H1 (cell line): ENCODE measurements around the gene TVP23A. TPM values are rescaled to one million over a fixed set of nuclear protein-coding genes. Genes with fewer than 3 reads are reported as not detected.

Source experiments
- CTCF ChIA-PET: fragments of 300-600 bp; sonication (Branson Sonifier 250); formaldehyde crosslinking; loops from one replicate; lab custom pipeline; 2021; ENCODE audit not compliant: partially characterized antibody; lab: Charles Lee
- POLR2A ChIA-PET: fragments of 300-600 bp; sonication (Branson Sonifier 250); formaldehyde crosslinking; loops from one replicate; lab custom pipeline; 2021; ENCODE audit warnings: inconsistent platforms; ENCODE audit not compliant: partially characterized antibody; lab: Charles Lee
- DNase-seq, 2 experiments: peaks; one replicate each; pipeline versions ENCODE4 v3.0.0 to v3.0.0-alpha.2; 2010 to 2022; ENCODE audit warnings: low spot score in 2 of 2, low read depth in 1 of 2, mixed read lengths in 1 of 2
- FAIRE-seq: peaks from 2 replicates; lab custom pipeline; 2011; peaks lifted over from hg19 to GRCh38; lab: Jason Lieb, UNC
- H2AFZ ChIP-seq: 2 replicates; pipeline ENCODE4 v1.8.1; 2012; ENCODE audit warnings: low read length, inconsistent platforms
- H2AK5ac ChIP-seq: 2 replicates; pipeline ENCODE4 v1.6.1; 2013; ENCODE audit warnings: low read depth, low read length
- H2BK120ac ChIP-seq: replicated peaks from 2 replicates; pipeline ENCODE3; 2013; ENCODE audit warnings: low read depth, low read length, inconsistent platforms
- H2BK12ac ChIP-seq: 2 replicates; pipeline ENCODE4 v1.6.1; 2013; ENCODE audit warnings: low read depth, low read length
- H2BK15ac ChIP-seq: 2 replicates; pipeline ENCODE4 v1.6.1; 2013; ENCODE audit warnings: low read length
- H2BK20ac ChIP-seq: 2 replicates; pipeline ENCODE4 v1.6.1; 2013; ENCODE audit warnings: low read length
- H2BK5ac ChIP-seq: 2 replicates; pipeline ENCODE4 v1.6.1; 2013; ENCODE audit warnings: low read depth, low read length
- H3K14ac ChIP-seq: 2 replicates; pipeline ENCODE4 v1.6.1; 2013; ENCODE audit warnings: inconsistent platforms; ENCODE audit not compliant: insufficient read length
- H3K18ac ChIP-seq: 2 replicates; pipeline ENCODE4 v1.6.1; 2013; ENCODE audit warnings: low read length; ENCODE audit errors: extremely low read depth
- H3K23ac ChIP-seq: 2 replicates; pipeline ENCODE4 v1.6.1; 2013; ENCODE audit warnings: inconsistent platforms; ENCODE audit not compliant: insufficient read length
- H3K23me2 ChIP-seq: 2 replicates; pipeline ENCODE4 v1.6.1; 2013; ENCODE audit warnings: low read depth, low read length
- H3K27ac ChIP-seq: 2 replicates; pipeline ENCODE4 v1.6.1; 2011; ENCODE audit warnings: low read depth, low read length, inconsistent platforms
- H3K27me3 ChIP-seq, 4 experiments: replicated peaks in 1 of 4; 1 replicate in 1 of 4; 2 replicates in 3 of 4; pipeline versions ENCODE4 v1.6.1 to v1.8.1; 2011 to 2013; ENCODE audit warnings: low read length in 3 of 4, mild to moderate bottlenecking in 3 of 4, inconsistent platforms in 2 of 4, mixed read lengths in 2 of 4, moderate library complexity in 1 of 4; ENCODE audit not compliant: control insufficient read depth in 3 of 4, insufficient read depth in 3 of 4; ENCODE audit errors: extremely low read depth in 1 of 4
- H3K36me3 ChIP-seq, 4 experiments: 2 replicates each; pipeline versions ENCODE4 v1.6.1 to v1.8.1; 2011 to 2013; ENCODE audit warnings: mild to moderate bottlenecking in 4 of 4, low read length in 3 of 4, moderate library complexity in 2 of 4, control low read depth in 1 of 4, inconsistent platforms in 1 of 4; ENCODE audit not compliant: insufficient read depth in 4 of 4, control insufficient read depth in 2 of 4
- H3K4ac ChIP-seq: replicated peaks from 2 replicates; pipeline ENCODE3; 2013; ENCODE audit warnings: low read length, low read depth, mixed read lengths, inconsistent platforms; ENCODE audit not compliant: insufficient read length
- H3K4me1 ChIP-seq, 4 experiments: replicated peaks in 1 of 4; 1 replicate in 1 of 4; 2 replicates in 3 of 4; pipeline versions ENCODE4 v1.6.1 to v1.8.1; 2011 to 2013; ENCODE audit warnings: low read length in 3 of 4, inconsistent platforms in 2 of 4, mixed read lengths in 1 of 4; ENCODE audit not compliant: insufficient read depth in 4 of 4, control insufficient read depth in 3 of 4
- H3K4me2 ChIP-seq, 2 experiments: 2 replicates each; pipeline versions ENCODE4 v1.6.1 to v1.8.1; 2011 to 2013; ENCODE audit warnings: low read depth in 2 of 2, low read length in 2 of 2, control low read depth in 1 of 2, inconsistent platforms in 1 of 2, mild to moderate bottlenecking in 1 of 2; ENCODE audit not compliant: insufficient read depth in 1 of 2
- H3K4me3 ChIP-seq, 4 experiments: fragments of 200-600, 300-600 bp in 1 of 4; sonication (generic), shearing (Covaris generic), sonication (Bioruptor Twin) in 1 of 4; 2 replicates each; pipeline versions ENCODE4 v1.5.1 to v1.8.1; 2011 to 2016; ENCODE audit warnings: low read length in 4 of 4, low read depth in 3 of 4, control low read depth in 2 of 4, inconsistent platforms in 2 of 4, mild to moderate bottlenecking in 2 of 4, mixed read lengths in 1 of 4, moderate library complexity in 1 of 4; ENCODE audit not compliant: insufficient read depth in 2 of 4; ENCODE audit errors: extremely low read depth in 1 of 4
- H3K56ac ChIP-seq: replicated peaks from 2 replicates; pipeline ENCODE3; 2013; ENCODE audit warnings: low read depth, mild to moderate bottlenecking, mixed read lengths, low read length, inconsistent platforms; ENCODE audit not compliant: insufficient read length
- H3K79me1 ChIP-seq: 2 replicates; pipeline ENCODE4 v1.6.1; 2013; ENCODE audit warnings: low read depth, low read length, control low read depth
- H3K79me2 ChIP-seq, 2 experiments: 2 replicates each; pipeline versions ENCODE4 v1.6.1 to v1.8.1; 2012 to 2013; ENCODE audit warnings: low read length in 2 of 2, mild to moderate bottlenecking in 2 of 2, inconsistent platforms in 1 of 2; ENCODE audit not compliant: insufficient read depth in 2 of 2, control insufficient read depth in 1 of 2
- H3K9ac ChIP-seq, 4 experiments: replicated peaks in 1 of 4; 1 replicate in 1 of 4; 2 replicates in 3 of 4; pipeline versions ENCODE4 v1.6.1 to v1.8.1; 2011 to 2013; ENCODE audit warnings: low read depth in 3 of 4, low read length in 3 of 4, control low read depth in 2 of 4, mild to moderate bottlenecking in 2 of 4, moderate library complexity in 2 of 4, inconsistent platforms in 1 of 4; ENCODE audit errors: extremely low read depth in 1 of 4
- H3K9me3 ChIP-seq, 2 experiments: 2 replicates each; pipeline versions ENCODE4 v1.6.1 to v1.8.1; 2012 to 2013; ENCODE audit warnings: mild to moderate bottlenecking in 2 of 2, moderate library complexity in 2 of 2, control low read depth in 1 of 2, inconsistent platforms in 1 of 2, low read depth in 1 of 2, low read length in 1 of 2, mixed read lengths in 1 of 2; ENCODE audit not compliant: insufficient read depth in 2 of 2
- H4K20me1 ChIP-seq, 2 experiments: replicated peaks in 1 of 2; 2 replicates each; pipeline versions ENCODE3 to v1.8.1; 2011 to 2013; ENCODE audit warnings: inconsistent platforms in 2 of 2, low read length in 2 of 2, mild to moderate bottlenecking in 1 of 2; ENCODE audit not compliant: insufficient read depth in 2 of 2, control insufficient read depth in 1 of 2
- H4K5ac ChIP-seq: 2 replicates; pipeline ENCODE4 v1.6.1; 2013; ENCODE audit warnings: low read length, low read depth, mixed read lengths, inconsistent platforms; ENCODE audit not compliant: insufficient read length
- H4K8ac ChIP-seq: 2 replicates; pipeline ENCODE4 v1.8.0; 2013; ENCODE audit warnings: mild to moderate bottlenecking, moderate library complexity, low read length, inconsistent platforms; ENCODE audit not compliant: insufficient read depth; ENCODE audit errors: extremely low read depth
- H4K91ac ChIP-seq: replicated peaks from 2 replicates; pipeline ENCODE3; 2013; ENCODE audit warnings: low read length, mixed read lengths, inconsistent platforms; ENCODE audit not compliant: insufficient read length
- CEBPB ChIP-seq: IDR thresholded peaks from 2 replicates; pipeline ENCODE4 v1.6.1; 2012; ENCODE audit warnings: low read depth, low read length
- CHD1 ChIP-seq: IDR thresholded peaks from 2 replicates; pipeline ENCODE4 v1.6.1; 2012; ENCODE audit warnings: low read depth, low read length, improper control_type of control experiment
- HDAC6 ChIP-seq: IDR thresholded peaks from one replicate; pipeline ENCODE4 v1.7.1; 2012; ENCODE audit warnings: low read depth, mild to moderate bottlenecking, inconsistent platforms, low read length, moderate library complexity
- KDM1A ChIP-seq: fragments of 200-600, 300-600 bp; sonication (generic); IDR thresholded peaks from 2 replicates; pipeline ENCODE4 v1.7.1; 2016; ENCODE audit warnings: mild to moderate bottlenecking, low read length, borderline replicate concordance
- MAFK ChIP-seq: IDR thresholded peaks from 2 replicates; pipeline ENCODE4 v1.6.1; 2012; ENCODE audit warnings: low read depth, mild to moderate bottlenecking, improper control_type of control experiment, low read length
- NANOG ChIP-seq: IDR thresholded peaks from 2 replicates; pipeline ENCODE4 v1.6.1; 2011; ENCODE audit warnings: low read length, low read depth, mild to moderate bottlenecking, inconsistent platforms; ENCODE audit not compliant: insufficient read depth, poor library complexity, severe bottlenecking
- POLR2A ChIP-seq, 2 experiments: IDR thresholded peaks; 1 replicate in 1 of 2; 2 replicates in 1 of 2; pipeline ENCODE4 v1.6.1; 2011; ENCODE audit warnings: low read depth in 2 of 2, low read length in 2 of 2, mild to moderate bottlenecking in 2 of 2; ENCODE audit errors: control extremely low read depth in 1 of 2
- SAP30 ChIP-seq: fragments of 300-600 bp; sonication (generic); IDR thresholded peaks from 2 replicates; pipeline ENCODE4 v1.7.1; 2012; ENCODE audit warnings: low read length, moderate library complexity, mild to moderate bottlenecking, inconsistent platforms; ENCODE audit not compliant: insufficient read depth, insufficient replicate concordance
- SP1 ChIP-seq: IDR thresholded peaks from 2 replicates; pipeline ENCODE4 v1.6.1; 2011; ENCODE audit warnings: low read depth, low read length
- SUZ12 ChIP-seq: fragments of 200-600 bp; sonication (generic); IDR thresholded peaks from 2 replicates; pipeline ENCODE4 v1.6.1; 2012; ENCODE audit warnings: mild to moderate bottlenecking, inconsistent platforms, low read length, moderate library complexity, mixed read lengths
- ZNF274 ChIP-seq: IDR thresholded peaks from 2 replicates; pipeline ENCODE4 v1.7.0; 2012; ENCODE audit warnings: low read length, borderline replicate concordance; ENCODE audit errors: extremely low read depth
- WGBS, 2 experiments: shearing (Covaris generic) in 1 of 2; methylation state at CpG; one replicate each; pipeline versions ENCODE4 v1.1.6 to v1.1.7; 2013 to 2015; ENCODE audit warnings: low lambda C conversion rate in 2 of 2, mixed read lengths in 2 of 2, inconsistent platforms in 1 of 2, low coverage in 1 of 2, missing lambda C conversion rate in 1 of 2; ENCODE audit not compliant: insufficient replicate concordance in 2 of 2, insufficient coverage in 1 of 2, insufficient read length in 1 of 2; ENCODE audit errors: extremely low coverage in 1 of 2, missing lambda C conversion rate in 1 of 2; 5-methylcytosine and 5-hydroxymethylcytosine counted together
- polyA plus RNA-seq, 7 experiments: library from polyadenylated mRNA; depleted of rRNA in 3 of 7; stranded (reverse) in 5 of 7; unstranded in 2 of 7; fragments of >200 nt in 5 of 7; fragments of 200-250 nt in 2 of 7; gene quantifications; 1 replicate in 5 of 7; 2 replicates in 1 of 7; 4 replicates in 1 of 7; pipeline versions ENCODE4 v1.2.1 to v1.2.3, GENCODE V29; 2011 to 2013; ENCODE audit warnings: missing spikeins in 2 of 7, mixed read lengths in 2 of 7
- total RNA-seq: library from RNA; stranded (reverse); fragmentation: NEBNext Ultra II Directional; extraction: Animal tissue kit (Norgen Biotek cat#: 25700); gene quantifications from 2 replicates; pipeline ENCODE4 v1.2.1, GENCODE V29; 2021
- TF ChIP-seq, protein P1 (sequence below): IDR thresholded peaks from 2 replicates; pipeline ENCODE4 v1.6.1; 2012; ENCODE audit warnings: inconsistent platforms

TVP23A gene
- total and polyA plus RNA-seq, 2 of the 8 experiments (the other 6 are each of a cell fraction or from before 2014, with no cell fraction given): 2.2 to 3.1 TPM

DNA sequence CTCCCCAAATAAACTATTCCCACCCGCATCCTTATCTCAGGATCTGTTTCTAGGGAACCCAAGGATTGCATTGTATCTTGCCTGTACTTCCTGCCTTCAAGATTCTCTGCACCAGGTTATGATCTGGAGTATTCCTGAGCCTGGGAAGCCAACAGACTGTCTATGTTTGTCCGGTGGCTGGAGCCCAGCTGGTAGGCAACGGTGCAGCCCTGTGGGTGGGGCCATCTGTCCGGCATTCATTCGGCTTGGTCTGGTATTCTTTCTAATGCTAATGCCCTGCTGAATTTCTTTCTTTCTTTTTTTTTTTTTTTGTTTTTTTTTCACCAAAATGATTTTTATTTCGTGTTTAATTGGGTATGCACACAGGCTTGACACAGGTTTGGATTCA lies 20.7 kb upstream of the TVP23A start:
- WGBS, 2 experiments: 88% methylated on average over 5 of the region's 6 CpGs; no CpG with 5 or more reads in 1 of the 2 experiments
- Histone ChIP-seq H3K18ac (no peak overlapping the region), H2BK5ac (no peak overlapping the region), H2AFZ (no peak overlapping the region), H3K14ac (no peak overlapping the region), H3K9ac (no peak overlapping the region), H2BK120ac (no peak overlapping the region), H3K23me2 (no peaks in the 10 kb centered on the region), H3K4me3 (no peak overlapping the region), H3K36me3 (no peaks in the 10 kb centered on the region), H3K79me1 (no peaks in the 10 kb centered on the region), H2BK12ac (no peak overlapping the region), H3K79me2 (no peaks in the 10 kb centered on the region), H4K5ac (no peak overlapping the region), H2AK5ac (no peak overlapping the region), H3K4me1 (0 out of 7 replicates have a peak, but pooled peaks cover 0 to 2% (median under 1%) of the 10 kb centered on the region in 4 experiments), H4K91ac (no peak overlapping the region), H3K23ac (no peak overlapping the region), H3K4ac (no peak overlapping the region), H4K8ac (no peak overlapping the region), H3K4me2 (no peak overlapping the region), H3K56ac (no peak overlapping the region), H4K20me1 (no peaks in the 10 kb centered on the region), H2BK15ac (no peak overlapping the region), H3K9me3 (no peaks in the 10 kb centered on the region), H2BK20ac (no peak overlapping the region), H3K27me3 (no peaks in the 10 kb centered on the region), H3K27ac (no peak overlapping the region)
- ChIA-PET POLR2A (no interaction called here), CTCF (interaction anchor here (0.6 kb wide), 1 partner anchor 99 kb away, joined by 3 read pairs; no protein-coding TSS in a partner anchor)
- no peak for FAIRE-seq
- DNase-seq: no peak
- TF ChIP-seq POLR2A (IDR thresholded peaks at IDR 0.05; ENCODE audit: control extremely low read depth in 1 of 2, low read depth in 2 of 2, low read length in 2 of 2): no peak
- no peak for TF ChIP-seq CEBPB
- TF ChIP-seq, protein P1, sequence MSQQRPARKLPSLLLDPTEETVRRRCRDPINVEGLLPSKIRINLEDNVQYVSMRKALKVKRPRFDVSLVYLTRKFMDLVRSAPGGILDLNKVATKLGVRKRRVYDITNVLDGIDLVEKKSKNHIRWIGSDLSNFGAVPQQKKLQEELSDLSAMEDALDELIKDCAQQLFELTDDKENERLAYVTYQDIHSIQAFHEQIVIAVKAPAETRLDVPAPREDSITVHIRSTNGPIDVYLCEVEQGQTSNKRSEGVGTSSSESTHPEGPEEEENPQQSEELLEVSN: no peak
- TF ChIP-seq MAFK: no peak
- TF ChIP-seq CHD1: no peak
- no peak for TF ChIP-seq ZNF274
- TF ChIP-seq HDAC6: no peak
- no peak for TF ChIP-seq SP1
- no peak for TF ChIP-seq NANOG
- TF ChIP-seq KDM1A: no peak
- no peak for TF ChIP-seq SAP30
- no peak for TF ChIP-seq SUZ12
